ENCODE data around the gene SERTAD2.

Gene SERTAD2

DNA sequence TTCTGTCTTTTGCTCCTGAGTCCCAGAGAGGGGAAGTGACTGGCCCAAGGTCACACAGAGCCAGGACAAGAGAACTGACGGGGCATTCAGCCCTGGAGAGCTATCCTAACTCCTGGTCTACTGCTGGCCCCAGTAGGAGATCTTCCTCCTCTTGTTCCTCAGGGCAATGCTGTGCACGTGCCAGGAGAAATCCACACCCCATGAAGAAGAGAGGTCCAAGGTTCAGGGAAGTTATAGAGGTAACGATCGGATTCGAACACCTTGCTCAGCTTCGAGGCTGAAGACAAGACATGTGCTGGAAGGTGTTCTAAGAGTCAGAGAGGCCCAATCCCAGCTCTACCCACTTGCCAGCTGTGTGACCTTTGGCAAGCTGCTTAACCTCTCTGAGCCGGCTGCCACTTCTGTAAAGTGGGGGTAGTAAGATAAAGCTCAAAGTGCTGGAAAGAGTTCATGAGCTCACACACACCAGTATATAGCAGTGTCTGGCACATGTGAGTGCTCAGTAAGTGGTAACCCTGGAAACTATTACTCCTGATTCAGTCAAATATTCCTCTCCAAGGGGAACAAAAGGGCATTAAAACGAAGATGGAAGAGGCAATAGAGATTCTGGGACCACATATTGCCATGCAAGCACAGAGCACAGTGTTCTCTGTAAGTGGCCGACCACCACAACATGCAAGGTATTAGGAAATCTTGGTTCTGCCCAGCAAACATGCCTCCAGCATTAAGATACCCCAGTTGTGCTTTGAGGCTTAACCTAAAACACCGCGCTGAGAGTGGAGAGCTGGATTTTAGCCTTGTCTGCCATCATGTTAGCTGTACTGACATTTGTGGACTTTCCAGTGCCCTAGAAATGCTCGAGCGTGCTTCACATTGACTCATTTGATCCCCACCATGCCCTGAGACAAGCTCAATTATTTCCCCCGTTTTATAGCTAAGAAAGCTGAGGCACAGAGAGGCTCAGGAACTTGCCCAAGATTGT, 25.6 kb downstream of the SERTAD2 start:
- no peak for DNase-seq (ENCODE audit: low read depth in 2 of 2)

DNA sequence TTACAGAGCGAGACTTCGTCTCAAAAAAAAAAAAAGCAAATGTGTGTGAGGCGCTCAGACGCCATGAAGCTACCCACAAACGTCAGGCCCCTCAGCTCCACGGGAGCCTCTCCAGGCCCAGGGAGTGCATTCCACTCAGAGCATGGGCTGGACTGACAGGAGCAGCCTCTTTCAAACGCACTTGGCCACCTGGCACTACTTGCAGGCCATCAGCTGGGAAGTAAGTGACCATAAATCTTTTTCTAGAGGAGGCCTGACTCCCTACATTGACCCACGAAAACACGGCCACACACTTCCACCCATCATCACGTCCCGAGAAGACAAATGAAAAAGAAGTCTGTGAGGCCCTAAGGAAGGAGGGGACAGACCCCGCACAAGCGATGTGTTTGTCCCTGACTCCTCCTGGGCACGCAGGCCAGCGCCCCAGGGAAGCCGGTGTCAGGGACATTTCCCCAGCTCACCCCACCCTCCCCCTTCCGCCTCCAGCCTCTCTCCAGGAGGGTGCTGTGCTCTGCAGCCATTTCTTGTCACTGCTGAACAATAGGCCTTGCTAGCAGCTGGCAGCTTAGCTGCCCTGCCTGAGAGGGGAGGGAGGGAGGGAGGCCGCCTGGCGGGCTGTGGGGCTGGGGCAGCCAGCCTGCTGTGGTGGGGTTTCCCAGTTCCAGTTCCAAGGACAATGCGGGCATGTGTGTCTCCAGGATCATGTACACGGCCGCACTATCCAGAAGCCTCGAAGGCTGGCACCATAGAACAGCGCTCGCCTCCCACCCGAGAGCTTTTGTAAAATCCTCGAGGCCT, 26.6 kb downstream of the SERTAD2 start:
- no peak for DNase-seq (ENCODE audit: low read depth in 2 of 2)

DNA sequence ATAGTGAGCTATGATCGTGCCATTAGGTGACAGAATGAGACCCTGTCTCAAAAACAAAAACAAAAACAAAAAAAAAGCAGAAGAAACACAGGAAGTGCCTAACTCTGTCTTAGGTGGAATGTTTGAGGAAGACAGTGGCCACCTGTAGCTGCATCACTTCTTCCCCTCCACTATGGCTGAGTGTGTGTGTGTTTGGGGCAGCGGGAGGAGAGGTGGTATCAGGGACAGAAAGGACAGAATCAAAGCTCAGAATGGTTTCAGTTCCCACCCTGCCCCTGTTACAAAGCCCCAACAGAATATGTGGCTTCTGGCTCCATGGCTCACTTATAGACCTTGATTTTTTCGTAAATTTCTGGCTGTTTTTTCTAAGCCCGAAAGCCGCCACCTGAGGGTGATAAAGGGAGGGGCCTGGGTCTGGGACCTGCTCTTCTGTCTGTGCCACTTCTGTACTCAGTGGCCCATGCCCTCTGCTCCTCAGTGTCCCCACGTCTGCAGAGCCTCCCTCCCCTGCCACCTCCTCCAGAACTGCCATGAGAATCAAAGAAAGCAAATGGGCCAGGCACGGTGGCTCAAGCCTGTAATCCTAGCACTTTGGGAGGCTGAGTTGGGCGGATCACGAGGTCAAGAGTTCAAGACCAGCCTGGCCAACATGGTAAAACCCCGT, 27.4 kb downstream of the SERTAD2 start:
- no peak for DNase-seq (ENCODE audit: low read depth in 2 of 2)

DNA sequence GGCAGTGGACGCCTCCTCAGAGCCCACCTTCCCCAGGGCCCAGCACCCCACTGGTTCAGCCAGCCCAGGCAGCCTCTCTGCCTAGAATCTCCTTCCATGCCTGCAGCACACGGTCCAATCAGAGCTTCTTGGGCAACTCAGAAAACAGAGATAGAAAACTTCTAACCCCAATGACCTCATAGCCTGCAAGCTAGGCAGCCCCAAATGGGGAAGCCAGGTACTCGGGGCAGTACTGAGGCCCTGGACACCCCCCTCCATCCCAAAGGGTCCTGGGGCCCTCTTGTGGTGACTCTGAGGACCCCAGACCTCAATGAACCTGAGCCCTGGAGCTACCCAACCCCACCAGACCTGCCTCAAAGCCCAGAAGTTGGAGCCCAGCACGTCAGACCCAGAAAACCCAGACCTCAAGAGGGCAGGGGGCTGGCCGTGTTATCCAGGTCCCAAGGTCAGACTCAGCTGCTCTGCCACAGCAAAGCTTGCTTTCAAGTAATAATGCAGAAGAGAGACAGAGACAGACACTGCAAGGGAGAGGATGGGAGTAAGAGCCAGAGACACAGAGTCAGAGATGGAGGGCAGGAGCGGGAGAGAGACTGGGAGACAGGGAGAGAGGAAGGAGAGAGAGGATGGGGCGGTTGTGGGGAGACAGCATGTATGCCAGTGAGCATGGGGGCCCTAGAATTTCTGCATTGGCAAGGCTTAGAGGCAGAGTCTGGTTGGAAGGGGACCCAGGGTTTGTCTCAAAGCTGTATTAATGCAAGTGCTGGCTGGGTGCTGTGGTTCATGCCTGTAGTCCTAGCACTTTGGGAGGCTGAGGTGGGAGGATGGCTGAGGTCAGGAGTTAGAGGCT, 28.2 kb downstream of the SERTAD2 start:
- DNase-seq (ENCODE audit: low read depth in 2 of 2): no peak

DNA sequence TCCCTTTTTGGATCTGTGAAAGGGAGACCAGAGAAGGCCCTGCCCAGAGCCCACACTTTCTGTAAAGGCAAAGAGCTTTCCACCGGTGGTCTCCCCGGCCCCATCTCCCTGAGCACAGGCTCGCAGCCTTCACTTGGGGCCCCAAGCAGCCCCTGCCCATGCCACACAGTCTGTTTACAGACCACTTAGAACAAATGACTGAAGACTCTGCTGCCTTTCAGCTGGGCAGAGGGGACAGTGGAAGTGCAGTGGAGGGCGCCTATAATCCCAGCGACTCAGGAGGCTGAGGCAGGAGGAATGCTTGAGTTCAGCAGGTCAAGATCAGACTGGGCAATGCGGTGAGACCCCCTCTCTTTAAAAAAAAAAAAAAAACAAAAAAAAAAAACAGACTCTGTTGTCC, 28.9 kb downstream of the SERTAD2 start:
- no peak for DNase-seq (ENCODE audit: low read depth in 2 of 2)

DNA sequence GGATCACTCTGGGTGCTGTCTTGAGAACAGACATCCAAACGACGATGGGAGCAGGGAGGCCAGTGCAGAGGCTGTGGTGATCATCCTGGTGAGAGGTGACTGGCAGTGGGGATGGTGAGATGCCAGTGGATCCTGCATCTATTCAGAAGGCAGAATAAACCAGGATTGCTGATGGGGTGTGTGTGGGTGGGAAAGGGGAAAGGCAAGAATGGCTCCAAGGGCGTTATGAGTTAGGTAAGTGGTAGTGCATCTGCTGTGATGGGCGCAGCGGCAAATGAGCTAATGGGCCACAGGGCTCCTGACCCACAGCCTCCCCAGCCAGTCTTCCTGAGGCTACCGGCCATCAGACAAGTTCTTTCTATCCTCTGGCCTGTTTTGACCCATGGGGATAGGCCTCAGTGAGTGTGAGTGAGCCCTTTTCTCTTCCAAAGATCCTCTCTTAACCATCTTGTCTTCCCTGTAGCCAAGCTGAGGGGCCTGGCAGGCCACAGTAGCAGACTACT, 29.6 kb downstream of the SERTAD2 start:
- DNase-seq (ENCODE audit: low read depth in 2 of 2): no peak

DNA sequence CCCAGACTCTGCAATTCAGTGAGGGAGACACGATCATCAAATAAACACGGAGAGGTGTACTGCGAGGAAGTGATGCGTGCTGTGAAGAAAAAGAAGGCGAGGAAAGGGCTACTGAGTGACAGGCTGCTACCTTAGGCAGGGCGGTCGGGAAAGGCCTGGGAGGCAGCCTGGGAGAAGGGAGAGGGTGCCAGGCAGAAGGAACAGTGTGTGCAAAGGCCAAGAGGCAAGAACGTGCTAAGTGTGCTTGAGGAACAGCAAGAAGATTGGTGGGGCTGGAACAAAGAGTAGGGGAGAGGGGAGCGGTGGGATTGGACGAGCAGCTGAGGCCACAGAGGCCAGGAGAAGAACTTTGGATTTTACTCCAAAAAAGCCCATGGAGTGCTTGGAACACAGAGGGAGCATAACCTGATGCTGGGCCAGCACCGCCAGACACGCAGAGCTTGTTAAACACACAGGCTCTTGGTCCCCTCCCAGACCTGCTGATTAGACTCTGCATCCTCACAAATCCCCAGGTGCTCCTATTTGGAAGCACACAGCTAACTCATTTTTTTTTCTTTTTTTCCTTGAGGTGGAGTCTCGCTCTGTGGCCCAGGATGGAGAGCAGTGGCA, 30.4 kb downstream of the SERTAD2 start:
- DNase-seq (ENCODE audit: low read depth in 2 of 2): no peak

DNA sequence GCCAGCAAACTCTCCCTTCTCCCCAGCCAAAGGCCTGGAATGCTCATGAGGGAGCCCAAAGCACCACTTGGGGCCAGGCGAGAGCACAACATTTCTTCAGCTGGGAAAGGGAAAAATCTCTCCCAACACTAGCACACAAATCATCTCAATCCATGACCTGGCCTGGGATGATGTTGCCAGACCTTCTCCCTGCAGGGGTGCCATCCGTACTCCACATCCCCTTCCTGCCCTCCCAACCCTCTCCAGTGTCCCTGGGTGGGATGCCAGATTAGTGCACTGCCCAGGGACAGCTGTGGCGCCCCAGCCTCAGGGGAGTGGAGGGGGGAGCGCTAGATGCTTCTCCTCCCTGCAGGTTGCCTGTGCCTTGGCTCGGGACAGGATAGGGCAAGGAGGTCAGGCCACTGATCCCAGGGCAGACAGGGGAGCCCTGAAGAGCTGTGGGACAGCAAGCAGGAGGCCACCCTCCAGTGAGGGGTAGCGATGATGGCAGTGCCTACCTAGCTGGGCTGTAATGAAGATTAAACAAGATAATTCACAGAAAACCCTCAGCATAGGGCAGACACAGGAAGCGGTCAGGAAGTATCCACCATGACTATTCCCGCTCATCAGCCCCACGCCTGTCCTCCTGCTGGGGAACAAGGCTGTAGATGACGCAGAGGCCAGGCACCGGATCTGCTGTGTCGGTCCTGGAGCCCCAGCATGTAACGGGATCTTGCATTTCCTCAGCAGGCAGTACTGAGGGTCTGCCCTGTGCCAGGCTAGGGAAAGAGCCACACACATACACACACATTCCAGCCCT, 31.1 kb downstream of the SERTAD2 start:
- no peak for DNase-seq (ENCODE audit: low read depth in 2 of 2)

DNA sequence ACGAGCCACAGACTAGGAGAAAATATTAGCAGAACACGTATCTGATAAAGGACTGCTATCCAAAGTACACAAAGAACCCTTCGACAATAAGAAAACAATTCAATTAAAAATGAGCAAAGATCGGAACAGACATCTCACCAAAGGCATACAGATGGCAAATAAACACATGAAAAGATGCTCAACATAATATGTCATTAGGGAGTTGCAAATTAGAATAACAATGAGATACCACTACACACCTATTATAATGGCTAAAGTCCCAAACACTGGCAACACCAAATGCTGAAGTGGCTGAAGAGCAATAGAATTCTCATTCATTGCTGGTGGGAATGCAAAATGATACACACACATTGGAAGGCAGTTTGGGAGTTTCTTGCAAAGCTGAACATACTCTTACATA, 33.1 kb downstream of the SERTAD2 start:
- DNase-seq (ENCODE audit: low read depth in 2 of 2): no peak

DNA sequence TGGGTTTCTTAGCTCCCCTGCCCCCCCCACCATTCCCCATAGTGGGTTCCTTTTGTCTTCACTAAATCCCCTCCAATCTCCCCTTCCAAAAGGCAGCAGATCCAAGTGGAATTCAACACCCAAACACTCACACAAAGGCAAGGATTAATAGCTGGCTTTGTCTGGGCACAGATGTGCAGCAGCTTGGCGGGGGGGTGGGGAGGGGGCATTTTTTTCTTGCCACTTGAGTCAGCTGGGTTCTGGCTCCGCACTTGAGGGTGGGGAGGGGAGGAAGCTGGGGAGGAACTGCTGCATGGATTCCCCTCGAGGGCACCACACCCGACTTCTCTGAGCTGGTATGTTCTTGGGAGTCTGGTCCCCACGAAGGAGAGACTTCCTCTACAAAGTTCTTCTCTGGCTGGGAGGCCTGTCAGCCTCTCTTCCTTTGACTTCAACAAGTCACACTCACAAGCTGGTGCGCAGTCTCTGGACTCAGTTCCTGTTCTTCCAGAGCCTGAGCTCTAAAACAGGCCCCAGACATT, 36.0 kb downstream of the SERTAD2 start:
- DNase-seq (ENCODE audit: low read depth in 2 of 2): no peak

DNA sequence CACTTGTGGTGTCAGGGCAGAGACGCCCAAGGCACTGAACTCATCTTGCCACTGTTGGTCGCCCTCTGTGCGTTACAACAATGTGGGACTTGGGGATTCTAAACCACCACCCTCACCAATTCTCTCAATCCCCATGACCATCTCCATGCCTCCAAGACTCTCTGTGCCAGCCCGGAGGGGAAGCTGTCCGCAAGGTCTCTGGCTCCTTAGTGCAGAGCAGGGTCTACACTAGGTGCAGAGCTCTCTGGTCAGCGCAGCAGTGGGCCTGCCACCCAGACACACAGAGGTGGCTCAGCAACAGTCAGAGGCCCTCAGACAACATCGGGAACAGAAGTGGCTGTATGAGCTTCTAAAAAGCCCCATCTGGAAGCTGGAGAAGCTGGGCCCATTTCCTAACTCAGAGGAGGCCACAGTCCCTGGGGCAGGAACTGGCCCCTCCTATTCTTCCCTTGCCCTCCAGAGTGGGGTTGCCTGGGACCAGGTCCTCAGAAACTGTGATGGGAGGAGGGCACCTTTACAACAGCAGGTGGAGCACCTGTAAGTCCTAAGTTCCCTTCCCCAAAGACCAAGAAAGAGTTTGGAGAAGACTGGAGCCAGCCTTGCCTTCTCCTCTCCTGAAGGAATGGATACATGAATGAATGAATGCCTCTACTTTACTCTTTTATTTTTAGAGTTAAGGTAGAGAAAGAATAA, 37.7 kb downstream of the SERTAD2 start:
- DNase-seq (ENCODE audit: low read depth in 2 of 2): no peak

DNA sequence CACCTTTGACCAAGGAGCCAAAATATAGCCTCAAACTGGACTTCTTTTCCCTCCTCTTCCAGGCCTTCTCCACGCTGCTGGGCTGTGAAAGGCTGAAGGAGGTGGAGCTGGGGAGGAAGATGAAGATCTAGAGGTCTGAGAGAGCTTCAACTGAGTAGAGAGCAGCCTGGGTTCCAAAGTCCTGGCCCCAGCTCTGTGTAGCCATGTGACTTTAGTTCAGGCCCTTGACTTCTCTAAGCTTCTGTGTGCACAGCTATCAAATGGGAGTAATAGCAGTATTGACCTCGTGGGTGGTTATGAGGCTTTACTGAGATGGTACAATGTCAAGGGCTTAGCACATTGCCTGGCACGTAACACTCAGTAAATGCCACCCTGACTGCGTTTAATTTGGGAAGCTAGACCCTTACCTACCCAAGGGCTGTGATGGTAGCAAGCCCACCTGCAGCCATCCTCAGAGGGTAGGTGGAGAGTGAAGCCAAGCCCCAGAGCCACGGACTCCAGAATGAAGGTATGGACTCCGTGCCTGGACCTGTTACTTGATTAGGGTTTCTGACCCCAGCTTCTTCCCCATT, 38.4 kb downstream of the SERTAD2 start:
- no peak for DNase-seq (ENCODE audit: low read depth in 2 of 2)

DNA sequence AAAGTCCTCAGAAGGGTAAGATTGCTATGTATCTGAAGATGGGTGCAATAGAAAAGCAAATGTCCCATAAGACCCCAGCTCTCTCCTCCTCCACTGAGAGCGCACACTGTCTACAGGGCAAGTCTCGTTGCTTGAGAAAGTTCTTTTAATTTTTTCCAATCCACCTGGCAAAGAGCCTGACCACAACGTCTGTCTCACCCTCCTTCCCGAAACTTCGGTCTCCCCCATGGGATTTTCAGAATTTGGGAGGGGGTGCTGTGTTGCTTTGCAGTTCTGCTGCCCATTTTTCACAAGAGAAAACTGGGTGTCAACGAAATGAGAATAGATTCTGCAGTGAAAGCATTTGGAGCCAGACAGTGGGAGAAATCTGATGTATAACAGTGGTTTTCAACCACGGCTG, 40.4 kb downstream of the SERTAD2 start:
- DNase-seq (ENCODE audit: low read depth in 2 of 2): no peak

DNA sequence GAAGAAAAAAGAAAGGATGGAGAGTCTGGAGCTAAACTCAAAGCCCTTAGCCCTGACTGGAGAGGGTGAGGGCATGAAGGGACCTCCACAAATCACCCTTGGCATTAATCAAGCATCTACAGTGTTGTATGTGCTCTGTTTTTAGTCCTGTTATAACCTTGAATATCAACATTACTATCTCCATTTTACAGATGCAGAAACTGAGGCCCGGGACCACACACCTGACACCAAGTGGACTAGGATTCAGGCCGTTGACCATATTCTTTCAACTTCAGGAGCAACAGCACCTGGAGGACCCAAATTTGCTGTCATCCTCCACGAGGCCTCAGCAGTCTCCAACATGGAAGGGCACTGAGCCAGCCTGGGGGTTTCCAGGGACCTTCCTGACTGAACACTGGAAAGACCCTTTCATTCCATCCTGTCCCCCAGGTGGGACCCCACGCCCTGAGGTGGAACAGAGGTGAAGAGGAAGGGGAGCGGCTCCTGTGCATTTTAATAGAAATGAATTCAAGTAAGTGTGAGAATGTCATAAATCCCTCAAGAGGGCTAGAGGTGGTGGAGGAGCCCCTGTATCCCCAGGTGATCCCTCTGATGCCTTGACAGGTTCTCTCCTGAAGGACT, 41.0 kb downstream of the SERTAD2 start:
- DNase-seq (ENCODE audit: low read depth in 2 of 2): no peak

DNA sequence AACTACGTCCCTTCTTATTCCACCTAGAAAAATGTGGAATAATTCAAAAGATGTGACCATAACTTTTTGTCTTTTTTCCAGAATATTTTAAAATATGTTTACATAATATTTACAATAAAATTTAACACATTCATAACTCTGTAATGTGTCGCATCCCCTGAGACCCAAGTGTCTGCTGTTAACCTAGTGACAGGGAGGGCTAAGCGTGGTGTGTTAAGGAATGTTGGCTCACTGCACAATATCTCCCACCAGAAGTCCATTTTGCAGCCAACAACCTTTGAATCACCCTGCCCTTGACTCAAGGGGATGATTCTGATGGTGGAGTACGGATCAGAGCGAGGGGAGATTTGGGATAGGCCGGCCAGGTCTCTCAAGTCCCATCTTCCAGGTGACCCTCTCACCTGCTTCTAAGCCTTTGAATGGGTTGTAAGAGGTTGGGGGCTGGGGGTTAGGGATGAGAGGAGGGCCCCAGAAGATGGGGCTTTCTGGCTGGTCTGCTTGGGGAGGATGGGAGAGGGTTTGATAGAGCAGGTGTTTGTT, 43.3 kb downstream of the SERTAD2 start:
- DNase-seq (ENCODE audit: low read depth in 2 of 2): no peak

DNA sequence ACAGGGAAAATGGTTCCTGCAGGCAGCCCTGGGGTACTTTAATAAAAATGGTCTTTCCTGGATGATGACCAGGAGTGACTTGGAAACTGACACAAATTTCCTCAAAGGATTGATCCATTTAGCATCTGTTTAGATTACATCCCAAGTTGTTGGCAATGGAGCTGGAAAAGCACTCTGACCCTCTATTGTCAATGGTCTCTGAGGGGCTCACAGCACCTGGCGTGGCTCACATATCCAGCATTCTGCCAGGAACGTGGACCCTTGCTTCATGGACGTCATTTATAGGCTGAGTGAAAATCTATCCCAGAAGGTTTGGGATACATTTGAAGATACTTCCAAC, 43.8 kb downstream of the SERTAD2 start:
- DNase-seq (ENCODE audit: low read depth in 2 of 2): no peak

DNA sequence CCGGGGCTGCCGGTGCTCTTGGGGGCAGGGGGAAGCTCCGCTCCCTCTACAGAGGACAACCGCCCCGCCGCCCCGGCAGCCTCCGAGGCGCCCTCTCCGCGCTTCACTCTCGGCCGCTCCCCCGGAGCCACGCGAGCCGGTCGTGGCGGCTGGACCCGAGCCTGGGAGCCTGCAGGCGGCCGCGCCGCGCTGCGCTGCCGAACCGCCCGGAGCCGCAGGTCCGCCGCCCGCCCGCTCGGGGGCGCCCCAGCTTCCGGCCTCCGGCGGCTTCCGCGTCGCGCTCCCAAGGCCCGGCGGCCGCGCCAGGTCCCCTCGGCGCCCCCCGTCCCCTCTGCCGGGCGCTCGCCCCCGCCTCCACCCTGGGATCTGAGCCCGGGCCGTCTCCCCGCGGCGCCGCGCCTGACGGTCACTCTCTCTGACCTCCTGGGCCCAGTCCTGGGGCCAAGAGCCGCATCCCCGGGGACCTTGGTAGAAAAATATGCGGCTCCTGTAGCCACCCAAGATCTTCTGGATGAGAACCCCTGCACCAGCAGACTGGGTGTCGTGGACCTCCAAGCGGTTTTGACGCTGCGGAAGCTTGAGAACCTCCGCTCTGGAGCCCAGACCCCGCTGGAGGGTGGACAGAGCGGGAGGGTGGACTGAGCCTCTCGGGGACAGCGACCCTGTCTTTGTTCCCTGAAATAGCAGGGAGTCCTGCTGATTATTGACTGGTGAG, 44.3 kb downstream of the SERTAD2 start:
- peak; percentile 10 to 55 for DNase-seq (ENCODE audit: low read depth in 2 of 2)

DNA sequence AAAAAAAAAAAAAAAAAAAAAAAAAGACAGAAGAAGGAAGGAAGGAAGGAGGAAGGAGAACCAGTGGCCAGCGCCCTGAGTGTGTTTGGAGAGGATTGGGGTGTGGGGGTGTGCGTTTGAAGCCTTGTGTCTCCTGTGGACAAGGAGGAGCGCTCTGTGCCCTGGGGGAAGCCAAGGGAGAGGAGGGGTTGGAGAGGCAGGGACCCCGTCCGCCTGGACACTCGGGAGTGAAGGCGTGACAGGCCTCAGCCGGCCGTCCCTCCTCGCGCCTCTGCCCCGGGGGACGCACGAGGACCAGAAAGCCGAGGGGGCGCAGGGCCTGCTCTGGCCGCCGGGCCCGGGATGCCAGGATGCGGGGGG, 44.9 kb downstream of the SERTAD2 start:
- no peak for DNase-seq (ENCODE audit: low read depth in 2 of 2)
